GM18861 (cell line): ENCODE results near the gene ECE1.
"Not testable (repeated sequence)": the region's sequence is repeated elsewhere in the genome, so short reads cannot be mapped to it uniquely, and the experiment has no call there.

Experiments
- ATAC-seq: cut with Tn5 transposase; IDR thresholded peaks from one replicate; pipeline ENCODE4 v1.9.1; 2021; ENCODE audit not compliant: unreplicated experiment

Gene ECE1

DNA sequence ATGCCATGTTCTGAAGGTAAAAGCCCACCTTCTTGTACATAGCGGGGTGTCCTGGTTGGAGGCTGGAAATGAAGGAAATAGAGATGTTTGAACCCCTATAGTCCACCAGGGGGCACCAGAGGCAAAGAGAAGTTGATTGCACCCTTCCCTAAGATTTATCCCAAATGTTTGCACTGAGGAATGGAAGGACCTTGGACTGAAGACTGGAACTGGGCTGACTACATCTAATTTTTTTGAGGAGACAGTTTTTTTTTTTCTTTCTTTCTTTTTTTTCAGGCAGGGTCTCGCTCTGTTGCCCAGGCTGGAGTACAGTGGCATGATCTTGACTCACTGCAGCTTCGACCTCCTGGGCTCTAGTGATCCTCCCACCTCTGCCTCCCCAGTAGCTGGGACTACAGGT is 58.2 kb downstream of the ECE1 start:
- ATAC-seq, result no peak

DNA sequence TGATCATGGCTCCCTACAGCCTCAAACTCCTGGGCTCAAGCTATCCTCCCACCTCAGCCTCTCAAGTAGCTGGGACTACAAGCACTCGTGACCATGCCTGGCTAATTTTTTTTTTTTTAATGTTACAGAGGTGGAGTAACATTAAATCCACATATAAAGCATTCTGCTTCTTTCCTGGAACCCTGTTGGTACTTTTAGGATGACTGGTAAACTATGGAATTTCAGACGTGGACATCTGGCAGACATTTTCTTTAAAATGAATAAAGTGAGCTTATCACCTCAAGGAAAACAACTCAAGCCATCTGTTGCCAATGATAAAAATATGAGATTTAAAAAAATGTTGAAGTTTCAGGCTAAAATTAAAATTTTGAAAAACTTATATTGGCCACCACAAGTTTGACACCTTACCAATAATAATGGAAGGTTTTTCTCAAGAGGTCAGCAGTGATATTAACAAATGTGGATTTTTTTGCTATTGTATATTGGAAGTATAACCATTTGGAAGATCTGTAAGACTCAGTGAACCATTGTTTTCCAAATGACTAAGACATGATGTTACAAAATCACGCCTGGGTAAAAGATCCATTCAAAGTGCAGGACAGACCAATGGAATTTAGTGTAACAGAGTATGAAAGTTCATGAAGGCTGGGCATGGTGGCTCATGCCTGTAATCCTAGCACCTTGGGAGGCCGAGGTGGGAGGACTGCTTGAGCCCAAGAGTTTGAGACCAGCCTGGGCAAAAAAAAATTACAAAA is 60.8 kb downstream of the ECE1 start:
- ATAC-seq, result no peak

DNA sequence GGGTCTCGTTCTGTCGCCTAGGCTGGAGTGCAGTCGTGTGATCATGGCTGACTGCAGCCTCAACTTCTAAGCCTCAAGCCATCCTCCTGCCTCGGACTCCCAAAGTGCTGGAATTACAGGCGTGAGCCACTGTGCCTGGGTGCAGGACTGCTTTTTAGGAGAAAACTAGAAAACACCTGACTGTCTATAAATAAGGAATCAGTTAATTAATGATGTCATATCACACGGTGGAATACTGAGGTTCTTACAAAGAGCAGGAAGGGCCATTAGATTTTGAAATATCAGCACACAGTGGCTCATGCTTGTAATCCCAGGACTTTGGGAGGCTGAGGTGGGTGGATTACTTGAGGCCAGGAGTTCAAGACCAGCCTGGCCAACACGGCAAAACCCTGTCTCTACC is 62.0 kb downstream of the ECE1 start:
- ATAC-seq, result not testable (repeated sequence)

DNA sequence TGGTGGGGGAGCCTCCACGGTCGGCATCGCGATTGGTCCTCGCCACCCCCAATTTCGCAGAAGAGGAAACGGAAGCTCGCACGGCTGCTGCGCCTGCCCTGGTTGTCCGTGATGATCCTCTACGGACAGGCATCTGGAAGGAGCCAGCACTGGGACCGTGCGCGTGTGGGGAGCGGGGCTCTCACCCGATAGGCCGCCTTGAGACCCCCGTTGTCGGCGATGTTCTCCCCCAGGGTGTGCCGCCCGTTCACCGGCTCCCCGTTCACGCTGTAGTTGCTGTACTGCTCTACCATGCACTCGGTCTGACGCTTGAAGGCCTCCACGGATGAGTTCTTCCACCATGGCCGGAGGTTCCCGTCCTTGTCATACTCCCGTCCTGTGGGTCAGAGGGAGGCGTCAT is 65.2 kb downstream of the ECE1 start:
- ATAC-seq, result no peak

DNA sequence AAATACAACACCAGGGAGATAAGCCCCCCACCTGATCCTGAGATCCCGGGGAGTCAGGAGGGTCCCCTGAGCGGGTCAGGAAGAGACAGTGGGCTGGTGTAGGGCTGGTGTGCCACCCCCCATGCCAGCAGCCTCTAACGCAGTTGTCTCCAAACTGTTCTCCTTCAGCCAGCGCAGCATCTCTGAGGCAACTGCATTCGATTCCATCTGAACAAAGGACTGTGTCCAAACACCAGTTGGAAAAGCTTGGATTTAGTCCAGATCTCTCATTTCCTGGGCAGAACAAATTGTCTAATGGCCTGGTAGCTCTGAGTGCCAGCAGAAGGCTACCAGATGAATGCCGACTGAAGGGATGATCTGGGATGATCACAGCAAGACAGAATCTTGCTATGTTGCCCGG is 69.4 kb downstream of the ECE1 start:
- no peak for ATAC-seq

DNA sequence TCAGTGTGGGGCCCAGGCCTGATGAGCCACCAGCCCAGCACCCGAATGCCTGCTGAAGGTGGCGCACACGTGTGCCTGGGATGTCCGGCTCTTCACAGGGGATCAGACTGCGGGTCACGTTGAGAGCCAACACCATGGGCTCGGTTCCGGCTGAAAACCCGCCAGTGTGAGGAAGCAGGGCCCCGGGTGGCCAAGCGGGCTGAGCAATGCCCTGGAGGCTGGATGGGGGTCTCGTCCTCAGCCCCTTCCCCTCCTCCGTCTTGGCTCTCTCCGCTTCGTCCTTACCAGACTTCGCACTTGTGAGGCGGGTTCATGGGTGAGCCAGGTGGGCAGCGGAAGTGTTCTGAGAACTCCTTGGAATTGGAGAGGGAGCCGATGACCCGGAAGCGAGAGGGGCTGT is 70.6 kb downstream of the ECE1 start:
- ATAC-seq, result no peak

DNA sequence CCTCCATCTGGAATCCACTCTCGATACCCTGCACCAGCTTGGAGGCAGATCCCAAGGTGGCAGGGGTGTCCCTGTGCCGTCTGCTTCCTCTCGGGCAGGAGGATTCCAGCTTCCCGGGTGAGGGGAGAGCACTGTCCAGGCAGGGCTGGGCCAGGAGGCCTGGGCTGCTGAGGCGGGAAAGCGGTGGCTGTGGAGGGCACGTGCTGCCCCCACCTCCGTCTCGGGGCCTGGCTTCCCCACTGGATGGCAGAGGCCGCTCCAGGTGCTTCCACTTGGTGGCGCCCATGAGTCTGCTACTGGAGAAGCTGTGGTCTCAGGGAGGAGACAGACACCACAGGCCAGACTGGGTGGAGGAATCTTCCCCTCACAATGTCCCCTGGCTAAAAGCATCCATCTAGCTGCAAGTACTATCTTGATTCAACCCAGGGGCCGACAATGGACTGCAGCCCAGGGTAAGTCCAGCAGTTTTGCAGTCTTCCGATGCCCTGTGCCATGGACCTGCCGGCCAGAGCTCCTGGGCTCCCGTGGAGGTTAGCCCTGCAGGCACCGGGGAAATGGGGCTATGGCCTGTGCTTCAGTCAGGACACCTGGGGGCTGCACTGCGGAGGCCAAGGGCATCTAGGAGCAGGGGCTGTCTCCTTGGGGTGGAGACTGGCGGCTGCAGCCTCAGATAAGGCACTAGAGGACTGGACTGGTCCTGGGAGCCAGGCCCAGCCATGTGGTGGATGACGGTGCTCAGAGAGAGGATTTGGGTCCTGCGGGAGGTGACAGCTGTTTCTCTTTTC is 72.3 kb downstream of the ECE1 start:
- no peak for ATAC-seq

DNA sequence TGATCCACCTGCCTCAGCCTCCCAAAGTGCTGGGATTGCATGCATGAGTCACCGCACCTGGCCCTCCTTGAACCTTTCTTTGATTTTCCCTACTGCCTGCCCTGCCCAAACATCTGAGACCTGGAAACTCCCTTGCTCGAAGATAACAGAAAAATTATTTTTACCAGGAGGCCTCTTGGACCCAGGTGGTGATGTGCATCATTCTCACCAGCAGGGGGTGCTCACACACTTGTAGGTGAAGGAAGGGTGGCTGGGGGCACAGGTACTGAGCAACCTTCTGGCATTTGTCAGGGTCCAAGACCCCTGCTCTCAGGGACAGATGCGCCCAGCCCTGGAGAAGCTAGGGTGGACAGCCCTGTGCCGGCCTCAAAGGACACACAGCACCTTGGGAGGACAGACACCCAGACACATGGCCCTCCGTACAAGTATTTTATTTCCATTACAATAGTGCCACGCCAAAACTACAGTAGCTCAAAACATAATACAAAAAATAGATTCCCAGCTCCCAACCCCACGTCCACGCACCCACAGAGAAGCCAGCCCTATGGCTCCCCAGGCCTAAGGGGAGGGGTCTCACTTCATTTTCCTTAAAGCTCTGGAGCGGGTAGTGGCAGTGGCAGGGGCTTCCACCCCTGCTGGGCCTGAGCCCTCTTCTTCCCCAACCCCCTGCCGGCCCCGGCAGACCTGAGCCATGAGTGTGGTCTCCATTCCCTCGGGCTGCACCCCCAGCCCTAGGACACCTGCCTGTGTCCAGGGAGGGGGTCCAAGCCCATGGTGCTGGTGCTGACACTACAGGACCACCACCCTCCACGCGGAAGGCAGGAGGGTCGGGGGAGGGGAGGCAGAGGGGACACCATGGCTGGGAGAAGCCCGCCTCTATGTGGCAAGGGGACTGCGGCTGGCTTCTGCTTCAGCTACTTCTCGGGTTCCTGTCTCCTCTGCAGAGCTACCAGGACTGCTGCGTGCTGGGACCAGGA is 73.1 kb downstream of the ECE1 start:
- no peak for ATAC-seq

DNA sequence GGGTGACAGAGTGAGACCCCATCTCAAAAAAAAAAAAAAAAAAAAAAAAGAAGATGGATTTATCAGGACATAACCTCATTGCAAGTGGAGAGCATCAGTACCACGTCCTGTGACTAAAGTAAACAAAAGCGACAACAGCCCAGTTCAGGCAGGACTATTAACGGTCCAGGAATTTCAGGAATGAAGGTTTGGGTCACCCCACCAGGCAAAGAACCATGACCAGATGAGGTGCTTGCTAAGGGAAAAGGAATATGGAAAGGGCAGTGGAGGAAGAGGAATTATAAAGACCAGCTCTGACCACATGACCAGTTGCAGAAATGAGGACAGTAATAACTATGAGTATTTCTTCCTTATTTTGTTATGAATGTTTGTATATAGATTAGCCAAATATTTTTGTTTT is 78.1 kb downstream of the ECE1 start:
- ATAC-seq, result no peak

DNA sequence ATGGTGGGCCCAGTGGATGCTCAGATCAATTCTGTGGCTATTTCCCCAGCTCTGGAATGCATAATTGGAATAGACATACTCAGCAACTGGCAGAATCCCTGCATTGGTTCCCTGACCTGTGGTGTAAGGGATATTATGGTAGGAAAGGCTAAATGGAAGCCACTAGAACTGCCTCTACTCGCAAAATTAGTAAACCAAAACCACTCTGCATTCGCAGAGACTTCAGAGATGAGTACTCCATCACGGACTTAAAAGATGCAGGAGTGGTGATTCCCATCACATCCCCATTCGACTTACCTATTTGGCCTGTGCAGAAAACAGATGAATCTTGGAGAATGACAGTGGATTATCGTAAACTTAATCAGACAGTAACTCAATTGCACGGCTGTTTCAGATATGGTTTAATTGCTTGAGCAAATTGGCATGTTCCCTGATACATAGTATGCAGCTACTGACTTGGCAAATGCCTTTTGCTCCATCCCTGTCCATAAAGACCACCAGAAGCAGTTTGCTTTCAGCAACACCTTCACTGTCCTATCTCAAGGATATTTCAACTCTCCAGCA is 82.0 kb downstream of the ECE1 start:
- not testable (repeated sequence) for ATAC-seq

DNA sequence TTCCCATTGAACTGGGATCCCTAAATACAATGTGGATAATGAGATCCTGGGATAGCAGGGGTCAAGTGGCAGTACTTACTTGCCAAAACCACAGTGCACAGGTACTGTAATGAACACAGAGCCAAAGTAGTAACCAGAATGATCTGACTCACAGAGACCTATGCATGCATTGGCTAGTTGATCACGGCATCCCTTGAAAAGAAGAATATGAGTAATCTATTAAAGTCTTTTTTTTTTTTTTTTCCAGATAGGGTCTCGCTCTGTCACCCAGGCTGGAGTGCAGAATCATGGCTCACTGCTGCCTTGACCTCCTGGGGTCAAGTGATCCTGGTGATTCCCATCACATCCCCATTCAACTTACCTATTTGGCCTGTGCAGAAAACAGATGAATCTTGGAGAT is 84.1 kb downstream of the ECE1 start:
- no peak for ATAC-seq

DNA sequence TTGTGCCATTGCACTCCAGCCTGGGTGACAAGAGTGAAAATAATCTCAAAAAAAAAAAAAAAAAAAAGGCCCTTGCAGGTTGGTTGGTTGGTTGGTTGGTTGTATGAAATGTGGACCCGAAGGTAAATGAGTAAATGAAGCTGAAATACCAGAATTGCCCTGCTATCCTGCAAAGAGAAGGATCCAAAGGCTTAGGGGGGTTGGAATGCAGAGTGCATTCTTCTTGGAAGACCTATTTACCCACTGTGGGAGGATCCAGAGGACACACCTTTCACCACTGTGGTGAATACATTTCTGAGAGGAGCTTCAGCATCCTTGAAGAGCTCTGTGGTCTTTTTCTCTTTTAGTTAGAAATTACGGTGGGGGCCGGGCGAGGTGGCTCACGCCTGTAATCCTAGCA is 84.8 kb downstream of the ECE1 start:
- no peak for ATAC-seq

DNA sequence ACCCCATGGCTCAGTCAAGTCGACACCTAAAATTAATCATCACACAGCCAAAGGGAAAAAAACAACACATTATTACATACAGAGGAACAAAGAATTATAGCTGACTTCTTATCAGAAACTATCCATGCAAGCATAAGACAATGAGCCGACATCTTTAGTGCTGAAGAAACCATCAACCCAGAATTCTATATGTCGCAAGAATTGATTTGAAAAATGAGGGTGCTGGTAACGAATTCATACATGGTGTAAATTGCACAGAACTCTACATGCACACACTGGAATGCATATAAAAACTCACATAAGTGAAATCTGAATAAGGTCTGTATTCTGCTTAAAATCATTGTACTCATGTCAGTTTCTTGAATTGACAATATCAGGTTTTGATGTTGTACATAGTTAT is 88.6 kb downstream of the ECE1 start:
- ATAC-seq, result no peak

DNA sequence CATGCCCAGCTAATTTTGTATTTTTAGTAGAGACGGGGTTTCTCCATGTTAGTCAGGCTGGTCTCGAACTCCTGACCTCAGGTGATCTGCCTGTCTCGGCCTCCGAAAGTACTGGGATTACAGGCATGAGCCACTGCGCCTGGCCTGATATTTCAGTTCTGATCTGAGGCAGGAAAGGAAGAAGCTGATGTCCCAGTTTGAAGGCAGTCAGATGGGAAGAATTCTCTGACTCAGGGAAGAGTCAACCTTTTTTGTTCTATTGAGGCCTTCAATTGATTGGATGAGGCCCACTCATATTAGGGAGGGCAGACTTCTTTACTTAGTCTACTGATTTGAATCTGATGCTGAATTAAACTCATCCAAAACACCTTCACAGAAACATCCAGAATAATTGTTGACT is 89.0 kb downstream of the ECE1 start:
- ATAC-seq, result not testable (repeated sequence)

DNA sequence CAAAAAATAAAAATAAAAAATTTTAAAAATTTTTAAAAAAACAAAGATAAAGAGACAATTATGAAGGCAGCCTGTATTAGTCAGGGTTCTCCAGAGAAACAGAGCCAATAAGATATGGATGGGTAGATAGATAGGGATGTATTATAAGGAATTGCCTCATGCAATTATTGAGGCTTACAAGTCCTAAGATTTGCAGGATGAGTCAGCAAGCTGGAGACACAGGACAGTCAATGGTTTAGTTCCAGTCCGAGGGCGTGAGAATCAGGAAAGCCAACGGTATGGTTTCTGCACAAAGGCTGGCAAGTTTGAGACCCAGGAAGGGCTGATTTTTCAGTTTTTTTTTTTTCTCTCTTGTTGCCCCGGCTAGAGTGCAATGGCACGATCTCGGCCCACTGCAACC is 89.5 kb downstream of the ECE1 start:
- no peak for ATAC-seq

DNA sequence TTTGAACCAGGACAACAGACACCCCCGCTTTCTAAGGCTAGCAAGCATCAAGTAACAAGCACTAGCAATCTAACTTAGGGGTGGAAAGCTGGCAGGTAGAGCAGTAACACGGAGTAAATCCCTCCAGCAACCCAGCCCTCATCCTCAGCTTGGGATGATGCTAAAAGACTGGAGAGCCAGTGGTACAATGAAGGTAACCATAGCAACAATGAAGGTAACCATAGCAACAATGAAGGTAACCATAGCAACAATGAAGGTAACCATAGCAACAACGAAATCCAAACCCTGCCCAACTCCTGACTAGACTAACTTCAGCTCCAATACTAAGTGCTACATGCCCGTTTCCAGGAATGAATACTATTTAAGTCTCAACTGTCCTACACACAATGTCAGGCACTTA is 91.3 kb downstream of the ECE1 start:
- ATAC-seq, result no peak

DNA sequence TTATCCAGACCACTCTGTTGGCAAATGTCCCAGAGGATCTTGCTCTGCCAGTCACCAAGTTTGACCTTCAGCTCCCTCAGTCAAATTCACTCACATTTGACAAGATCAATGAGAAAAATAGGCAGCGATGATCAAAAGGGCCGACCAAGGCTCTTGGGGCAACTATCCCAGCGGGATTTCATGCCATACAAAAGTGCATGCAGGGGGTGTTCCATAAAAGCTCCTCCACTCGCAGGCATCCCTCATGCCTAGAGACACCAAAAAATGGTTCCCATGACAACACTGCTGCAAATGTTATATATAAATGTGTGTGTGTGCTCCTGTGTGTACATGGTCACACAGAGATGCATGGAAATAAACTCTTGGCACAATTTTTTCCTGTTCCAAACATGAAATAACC is 97.4 kb downstream of the ECE1 start:
- ATAC-seq, result no peak

DNA sequence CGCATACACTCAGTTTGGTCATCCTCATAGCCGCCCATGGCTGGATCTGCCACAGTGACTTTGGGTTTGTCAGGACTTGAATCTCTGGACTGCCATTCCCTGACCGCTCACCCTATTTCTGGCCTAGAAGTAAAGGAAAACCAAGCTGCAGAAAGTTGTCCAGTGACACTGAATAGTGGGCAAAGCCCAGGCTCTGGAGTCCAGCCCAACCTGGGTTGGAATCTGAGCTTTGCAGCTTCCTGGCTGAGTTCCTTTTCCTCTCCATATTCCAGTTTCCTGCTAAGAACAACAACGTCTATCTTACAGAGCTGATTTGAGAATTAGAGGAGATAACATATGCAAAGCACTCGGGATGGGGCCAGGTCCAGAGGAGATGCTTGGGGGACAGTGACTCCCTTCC is 98.0 kb downstream of the ECE1 start:
- ATAC-seq, result no peak

DNA sequence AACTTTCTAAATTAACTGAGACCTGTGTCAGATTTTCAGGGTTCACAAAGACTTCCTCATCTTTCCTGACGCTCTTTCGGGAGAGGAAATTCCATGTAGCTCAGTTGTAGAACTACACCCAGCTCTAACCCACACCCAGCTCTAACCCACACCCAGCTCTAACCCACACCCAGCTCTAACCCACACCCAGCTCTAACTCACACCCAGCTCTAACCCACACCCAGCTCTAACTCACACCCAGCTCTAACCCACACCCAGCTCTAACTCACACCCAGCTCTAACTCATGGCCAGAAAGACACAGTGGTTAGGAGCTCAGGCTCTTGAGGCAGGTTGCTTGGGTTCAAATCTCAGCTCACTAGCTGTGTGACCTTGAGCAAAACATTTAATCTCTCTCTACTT is 99.5 kb downstream of the ECE1 start:
- ATAC-seq, result not testable (repeated sequence)

DNA sequence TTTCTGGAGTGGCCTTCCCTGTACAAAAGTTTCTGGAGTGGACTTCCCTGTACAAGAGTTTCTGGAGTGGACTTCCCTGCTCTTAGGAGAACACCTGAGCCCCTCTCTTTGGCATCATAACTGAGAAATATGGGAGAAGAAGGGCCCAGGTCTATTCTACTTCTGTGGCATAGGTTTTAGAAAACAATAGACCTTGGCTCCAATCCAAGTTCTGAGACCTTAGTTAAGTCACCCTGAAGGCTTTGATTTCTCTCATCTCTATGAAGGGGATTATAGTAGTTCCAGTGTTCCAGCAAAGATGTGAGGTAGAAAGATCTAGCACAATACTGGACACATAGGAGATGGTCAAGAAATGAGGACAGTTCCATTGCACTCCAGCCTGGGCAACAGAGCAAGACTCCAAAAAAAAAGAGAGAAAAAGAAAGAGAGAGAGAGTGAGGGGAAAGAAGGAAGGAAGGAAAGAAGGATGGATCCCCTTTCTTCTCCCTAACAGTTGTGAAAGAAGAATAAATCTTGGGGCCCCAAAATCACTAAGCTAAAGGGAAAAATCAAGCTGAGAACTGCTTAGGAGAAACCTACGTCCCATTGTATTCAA is 100.3 kb downstream of the ECE1 start:
- no peak for ATAC-seq

DNA sequence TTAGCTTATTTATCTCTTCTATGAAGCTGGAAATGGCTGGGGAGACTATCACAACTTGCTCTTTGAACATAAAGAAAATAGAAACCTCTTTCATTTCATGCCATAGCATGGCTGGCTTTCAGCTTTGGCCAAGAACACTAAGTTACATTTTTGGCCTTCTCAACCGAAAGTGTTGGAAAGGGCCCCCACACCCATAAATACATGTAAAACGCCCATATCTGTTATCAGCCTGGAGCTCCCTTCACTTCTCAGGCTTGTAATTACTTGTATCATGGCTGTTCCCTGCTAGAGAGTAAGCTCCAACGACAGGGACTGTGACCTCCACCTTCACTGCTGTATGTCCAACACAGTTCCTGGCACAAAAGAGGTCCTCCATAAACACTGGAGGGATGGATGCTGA is 100.8 kb downstream of the ECE1 start:
- ATAC-seq, result no peak
